GOT3 (cell line): ENCODE data around the gene URB2.
"Not testable (repeated sequence)": the region's sequence is repeated elsewhere in the genome, so short reads cannot be mapped to it uniquely, and the experiment has no call there.

Source experiments
- DNase-seq: peaks from one replicate; lab custom pipeline; 2025; ENCODE audit warnings: mixed read lengths; lab: John Stamatoyannopoulos, UW

URB2 gene

GRCh38 chr1:229614701-229615100 is 11.3 kb upstream of the URB2 start:
- no peak for DNase-seq

- DNase-seq = no peak
These were observed 8.5 kb upstream of the URB2 start for GRCh38 chr1:229617351-229618100.

GRCh38 chr1:229619002-229619401 is 7.0 kb upstream of the URB2 start:
- DNase-seq = no peak

- no peak for DNase-seq
These were observed 6.4 kb upstream of the URB2 start for GRCh38 chr1:229619614-229620013.

- DNase-seq = no peak
These were observed 5.2 kb upstream of the URB2 start for GRCh38 chr1:229620876-229621275.

GRCh38 chr1:229621663-229622062 is 4.4 kb upstream of the URB2 start:
- DNase-seq = no peak

- DNase-seq = not testable (repeated sequence)
These were observed 3.4 kb upstream of the URB2 start for GRCh38 chr1:229622641-229623120.

- no peak for DNase-seq
These were observed 2.8 kb upstream of the URB2 start for GRCh38 chr1:229623225-229623624.

- DNase-seq = no peak
These were observed 2.2 kb upstream of the URB2 start for GRCh38 chr1:229623838-229624237.

GRCh38 chr1:229624521-229625070 is 1.5 kb upstream of the URB2 start:
- DNase-seq = no peak

- DNase-seq = no peak
These were observed 754 bp upstream of the URB2 start for GRCh38 chr1:229625071-229625914.

GRCh38 chr1:229627003-229627402 is 956 bp downstream of the URB2 start:
- DNase-seq = no peak

- no peak for DNase-seq
These were observed 3.2 kb downstream of the URB2 start for GRCh38 chr1:229629261-229629660.

GRCh38 chr1:229631148-229631547 is 5.1 kb downstream of the URB2 start:
- DNase-seq = no peak

GRCh38 chr1:229631966-229632365 is 5.9 kb downstream of the URB2 start:
- DNase-seq = no peak

GRCh38 chr1:229636042-229636441 is 10.0 kb downstream of the URB2 start:
- DNase-seq = no peak

- DNase-seq = no peak
These were observed 11.7 kb downstream of the URB2 start for GRCh38 chr1:229637746-229638145.

- no peak for DNase-seq
These were observed 14.4 kb downstream of the URB2 start for GRCh38 chr1:229640455-229640854.

GRCh38 chr1:229641306-229641705 is 15.3 kb downstream of the URB2 start:
- no peak for DNase-seq

- DNase-seq = no peak
These were observed 16.3 kb downstream of the URB2 start for GRCh38 chr1:229642376-229642775.

- DNase-seq = no peak
These were observed 16.9 kb downstream of the URB2 start for GRCh38 chr1:229642970-229643369.

- no peak for DNase-seq
These were observed 18.1 kb downstream of the URB2 start for GRCh38 chr1:229643996-229644745.
